ENCODE measurements around the gene PHACTR1.

Gene PHACTR1

GRCh38 chr6:12779772-12780171, 63.2 kb downstream of the PHACTR1 start:
- H2AFZ ChIP-seq (ENCODE audit: low read length), result no peak overlapping the region
- no peak overlapping the region for H2BK15ac ChIP-seq (ENCODE audit: low read length)
- H4K91ac ChIP-seq (ENCODE audit: low read depth, low read length, poor library complexity), result no peak overlapping the region
- no peak overlapping the region for H3K4me2 ChIP-seq (ENCODE audit: insufficient read depth, low read length, poor library complexity, severe bottlenecking)
- no peaks in the 10 kb centered on the region for H3K36me3 ChIP-seq (replicated peaks in 1 of 2; ENCODE audit: control insufficient read depth in 2 of 2, insufficient read depth in 2 of 2, low read length in 2 of 2)
- DNase-seq (ENCODE audit: low spot score), result no peak
- H2BK120ac ChIP-seq (ENCODE audit: low read depth, low read length), result no peak overlapping the region
- H3K79me1 ChIP-seq (ENCODE audit: low read depth, low read length), result no peaks in the 10 kb centered on the region
- no peak overlapping the region for H3K9ac ChIP-seq (ENCODE audit: low read depth, low read length, poor library complexity)
- no peaks in the 10 kb centered on the region for H3K9me3 ChIP-seq (replicated peaks in 1 of 2; ENCODE audit: control insufficient read depth in 2 of 2, insufficient read depth in 1 of 2, low read depth in 1 of 2, low read length in 2 of 2)
- no peaks in the 10 kb centered on the region for H3K4me1 ChIP-seq (ENCODE audit: control insufficient read depth in 2 of 2, insufficient read depth in 1 of 2, low read depth in 1 of 2, low read length in 2 of 2)
- H3K14ac ChIP-seq (ENCODE audit: low read length), result no peak overlapping the region
- no peak overlapping the region for H2BK12ac ChIP-seq (ENCODE audit: low read length)
- no peak overlapping the region for H3K18ac ChIP-seq (ENCODE audit: low read length)
- no peak overlapping the region for H3K23ac ChIP-seq (ENCODE audit: low read depth, low read length, poor library complexity)
- H3K4me3 ChIP-seq (ENCODE audit: low read length in 2 of 2), result no peak overlapping the region
- H4K8ac ChIP-seq (ENCODE audit: low read depth, low read length), result no peak overlapping the region
- H3K27ac ChIP-seq (replicated peaks; ENCODE audit: low read length), result no peak overlapping the region
- no peak overlapping the region for H2BK5ac ChIP-seq (ENCODE audit: low read length)
- no peak overlapping the region for H2AK5ac ChIP-seq (ENCODE audit: low read depth, low read length)
- WGBS, 2 donors (ENCODE audit: extremely low coverage in 2 of 2, insufficient read length in 2 of 2, insufficient replicate concordance in 1 of 2), result no CpG with 5 or more reads among the region's 2 CpGs
- no peak overlapping the region for H3K4ac ChIP-seq (ENCODE audit: low read length)
- H3K27me3 ChIP-seq (ENCODE audit: control insufficient read depth in 3 of 3, insufficient read depth in 3 of 3, low read depth in 1 of 3, low read length in 3 of 3), result no peaks in the 10 kb centered on the region

- Histone ChIP-seq H3K9me3 (replicated peaks in 1 of 2; ENCODE audit: control insufficient read depth in 2 of 2, insufficient read depth in 1 of 2, low read depth in 1 of 2, low read length in 2 of 2) (no peaks in the 10 kb centered on the region), H3K23ac (ENCODE audit: low read depth, low read length, poor library complexity) (no peak overlapping the region), H3K4me3 (ENCODE audit: low read length in 2 of 2) (no peak overlapping the region), H3K79me1 (ENCODE audit: low read depth, low read length) (no peaks in the 10 kb centered on the region), H3K27ac (replicated peaks; ENCODE audit: low read length) (no peak overlapping the region), H3K4me2 (ENCODE audit: insufficient read depth, low read length, poor library complexity, severe bottlenecking) (no peak overlapping the region), H2BK120ac (ENCODE audit: low read depth, low read length) (no peak overlapping the region), H2BK12ac (ENCODE audit: low read length) (no peak overlapping the region), H3K18ac (ENCODE audit: low read length) (no peak overlapping the region), H4K8ac (ENCODE audit: low read depth, low read length) (no peak overlapping the region), H3K4me1 (ENCODE audit: control insufficient read depth in 2 of 2, insufficient read depth in 1 of 2, low read depth in 1 of 2, low read length in 2 of 2) (no peaks in the 10 kb centered on the region), H3K4ac (ENCODE audit: low read length) (no peak overlapping the region), H4K91ac (ENCODE audit: low read depth, low read length, poor library complexity) (no peak overlapping the region), H2BK5ac (ENCODE audit: low read length) (no peak overlapping the region), H2AK5ac (ENCODE audit: low read depth, low read length) (no peak overlapping the region), H3K36me3 (replicated peaks in 1 of 2; ENCODE audit: control insufficient read depth in 2 of 2, insufficient read depth in 2 of 2, low read length in 2 of 2) (no peaks in the 10 kb centered on the region), H3K14ac (ENCODE audit: low read length) (no peak overlapping the region), H3K9ac (ENCODE audit: low read depth, low read length, poor library complexity) (no peak overlapping the region), H3K27me3 (ENCODE audit: control insufficient read depth in 3 of 3, insufficient read depth in 3 of 3, low read depth in 1 of 3, low read length in 3 of 3) (no peaks in the 10 kb centered on the region), H2AFZ (ENCODE audit: low read length) (no peak overlapping the region), H2BK15ac (ENCODE audit: low read length) (no peak overlapping the region)
- no peak for DNase-seq (ENCODE audit: low spot score)
- WGBS, 2 donors (ENCODE audit: extremely low coverage in 2 of 2, insufficient read length in 2 of 2, insufficient replicate concordance in 1 of 2), result no CpG with 5 or more reads among the region's 5 CpGs
Measured at GRCh38 chr6:12782136-12782535, 65.6 kb downstream of the PHACTR1 start.

- no peak overlapping the region for H2AFZ ChIP-seq (ENCODE audit: low read length)
- WGBS, 2 donors (ENCODE audit: extremely low coverage in 2 of 2, insufficient read length in 2 of 2, insufficient replicate concordance in 1 of 2), result no CpG with 5 or more reads among the region's 5 CpGs
- no peak overlapping the region for H3K4me3 ChIP-seq (ENCODE audit: low read length in 2 of 2)
- no peaks in the 10 kb centered on the region for H3K79me1 ChIP-seq (ENCODE audit: low read depth, low read length)
- no peak overlapping the region for H3K4me2 ChIP-seq (ENCODE audit: insufficient read depth, low read length, poor library complexity, severe bottlenecking)
- no peaks in the 10 kb centered on the region for H3K36me3 ChIP-seq (replicated peaks in 1 of 2; ENCODE audit: control insufficient read depth in 2 of 2, insufficient read depth in 2 of 2, low read length in 2 of 2)
- no peak overlapping the region for H3K18ac ChIP-seq (ENCODE audit: low read length)
- no peak overlapping the region for H2AK5ac ChIP-seq (ENCODE audit: low read depth, low read length)
- H4K8ac ChIP-seq (ENCODE audit: low read depth, low read length), result no peak overlapping the region
- no peak overlapping the region for H2BK12ac ChIP-seq (ENCODE audit: low read length)
- no peak overlapping the region for H2BK5ac ChIP-seq (ENCODE audit: low read length)
- no peak overlapping the region for H3K23ac ChIP-seq (ENCODE audit: low read depth, low read length, poor library complexity)
- no peaks in the 10 kb centered on the region for H3K9me3 ChIP-seq (replicated peaks in 1 of 2; ENCODE audit: control insufficient read depth in 2 of 2, insufficient read depth in 1 of 2, low read depth in 1 of 2, low read length in 2 of 2)
- no peaks in the 10 kb centered on the region for H3K27me3 ChIP-seq (ENCODE audit: control insufficient read depth in 3 of 3, insufficient read depth in 3 of 3, low read depth in 1 of 3, low read length in 3 of 3)
- no peak overlapping the region for H4K91ac ChIP-seq (ENCODE audit: low read depth, low read length, poor library complexity)
- no peak overlapping the region for H3K4ac ChIP-seq (ENCODE audit: low read length)
- peaks cover 0 to 1% of the 10 kb centered on the region in 2 donors for H3K4me1 ChIP-seq (ENCODE audit: control insufficient read depth in 2 of 2, insufficient read depth in 1 of 2, low read depth in 1 of 2, low read length in 2 of 2)
- no peak overlapping the region for H3K27ac ChIP-seq (replicated peaks; ENCODE audit: low read length)
- no peak overlapping the region for H2BK120ac ChIP-seq (ENCODE audit: low read depth, low read length)
- no peak overlapping the region for H3K14ac ChIP-seq (ENCODE audit: low read length)
- no peak overlapping the region for H2BK15ac ChIP-seq (ENCODE audit: low read length)
- no peak for DNase-seq (ENCODE audit: low spot score)
- H3K9ac ChIP-seq (ENCODE audit: low read depth, low read length, poor library complexity), result no peak overlapping the region
Measured at GRCh38 chr6:12785301-12785700, 68.7 kb downstream of the PHACTR1 start.

GRCh38 chr6:12785921-12786320, 69.4 kb downstream of the PHACTR1 start:
- H3K23ac ChIP-seq (ENCODE audit: low read depth, low read length, poor library complexity), result no peak overlapping the region
- H3K27me3 ChIP-seq (ENCODE audit: control insufficient read depth in 3 of 3, insufficient read depth in 3 of 3, low read depth in 1 of 3, low read length in 3 of 3), result no peaks in the 10 kb centered on the region
- H2BK15ac ChIP-seq (ENCODE audit: low read length), result no peak overlapping the region
- no peaks in the 10 kb centered on the region for H3K79me1 ChIP-seq (ENCODE audit: low read depth, low read length)
- H4K8ac ChIP-seq (ENCODE audit: low read depth, low read length), result no peak overlapping the region
- H2AK5ac ChIP-seq (ENCODE audit: low read depth, low read length), result no peak overlapping the region
- no peak overlapping the region for H3K9ac ChIP-seq (ENCODE audit: low read depth, low read length, poor library complexity)
- WGBS, 2 donors (ENCODE audit: extremely low coverage in 2 of 2, insufficient read length in 2 of 2, insufficient replicate concordance in 1 of 2), result no CpG with 5 or more reads among the region's 4 CpGs
- no peak overlapping the region for H2BK12ac ChIP-seq (ENCODE audit: low read length)
- DNase-seq (ENCODE audit: low spot score), result no peak
- no peak overlapping the region for H3K18ac ChIP-seq (ENCODE audit: low read length)
- H3K9me3 ChIP-seq (replicated peaks in 1 of 2; ENCODE audit: control insufficient read depth in 2 of 2, insufficient read depth in 1 of 2, low read depth in 1 of 2, low read length in 2 of 2), result no peaks in the 10 kb centered on the region
- H2AFZ ChIP-seq (ENCODE audit: low read length), result no peak overlapping the region
- H3K27ac ChIP-seq (replicated peaks; ENCODE audit: low read length), result no peak overlapping the region
- H3K4me3 ChIP-seq (ENCODE audit: low read length in 2 of 2), result no peak overlapping the region
- no peak overlapping the region for H2BK5ac ChIP-seq (ENCODE audit: low read length)
- H3K14ac ChIP-seq (ENCODE audit: low read length), result no peak overlapping the region
- H2BK120ac ChIP-seq (ENCODE audit: low read depth, low read length), result no peak overlapping the region
- no peaks in the 10 kb centered on the region for H3K36me3 ChIP-seq (replicated peaks in 1 of 2; ENCODE audit: control insufficient read depth in 2 of 2, insufficient read depth in 2 of 2, low read length in 2 of 2)
- no peak overlapping the region for H3K4ac ChIP-seq (ENCODE audit: low read length)
- no peak overlapping the region for H4K91ac ChIP-seq (ENCODE audit: low read depth, low read length, poor library complexity)
- peaks cover 0 to 1% of the 10 kb centered on the region in 2 donors for H3K4me1 ChIP-seq (ENCODE audit: control insufficient read depth in 2 of 2, insufficient read depth in 1 of 2, low read depth in 1 of 2, low read length in 2 of 2)
- no peak overlapping the region for H3K4me2 ChIP-seq (ENCODE audit: insufficient read depth, low read length, poor library complexity, severe bottlenecking)
